GM18498 (cell line): ENCODE data around the gene TRIP13.
A peak's percentile ranks its signal among the peaks of the same experiment; 100 is the strongest.
"Not testable (repeated sequence)": the region's sequence is repeated elsewhere in the genome, so short reads cannot be mapped to it uniquely, and the experiment has no call there.

Experiments
- ATAC-seq: cut with Tn5 transposase; IDR thresholded peaks from one replicate; pipeline ENCODE4 v1.9.1; 2021; ENCODE audit warnings: mild to moderate bottlenecking, moderate library complexity; ENCODE audit not compliant: unreplicated experiment

The TRIP13 gene

DNA sequence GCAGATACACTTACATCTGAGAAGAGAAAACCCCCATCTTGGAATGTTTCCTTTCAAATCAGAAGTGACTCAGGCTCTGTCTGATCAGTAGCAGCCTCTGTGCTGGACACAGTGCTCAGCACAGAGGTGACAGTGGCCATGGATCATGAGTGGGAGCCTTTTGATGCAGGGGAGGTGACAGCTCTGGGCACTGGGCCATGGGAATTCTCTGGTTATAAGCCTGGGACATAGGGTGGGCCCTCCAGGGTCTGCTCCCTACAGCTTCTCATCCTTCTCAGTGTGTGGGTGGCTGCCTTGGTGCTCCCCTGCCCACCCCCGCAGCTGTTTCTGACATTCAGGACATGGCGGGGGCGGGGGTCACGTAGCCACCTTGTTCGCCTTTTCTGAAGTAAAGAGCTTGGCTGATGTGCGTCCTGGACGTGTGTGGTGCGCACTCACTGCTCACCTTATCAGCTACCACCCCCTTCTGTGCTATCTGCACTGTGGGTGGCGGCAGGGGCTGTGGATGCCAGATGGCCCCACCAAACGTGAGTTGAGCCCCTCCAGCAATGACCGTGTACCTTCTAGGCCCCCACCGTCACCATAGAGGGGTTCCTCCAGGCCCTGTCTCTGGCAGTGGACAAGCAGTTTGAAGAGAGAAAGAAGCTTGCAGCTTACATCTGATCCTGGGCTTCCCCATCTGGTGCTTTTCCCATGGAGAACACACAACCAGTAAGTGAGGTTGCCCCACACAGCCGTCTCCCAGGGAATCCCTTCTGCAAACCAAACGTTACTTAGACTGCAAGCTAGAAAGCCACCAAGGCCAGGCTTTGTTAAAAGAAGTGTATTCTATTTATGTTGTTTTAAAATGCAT is 24.0 kb downstream of the TRIP13 start:
- ATAC-seq: no peak

DNA sequence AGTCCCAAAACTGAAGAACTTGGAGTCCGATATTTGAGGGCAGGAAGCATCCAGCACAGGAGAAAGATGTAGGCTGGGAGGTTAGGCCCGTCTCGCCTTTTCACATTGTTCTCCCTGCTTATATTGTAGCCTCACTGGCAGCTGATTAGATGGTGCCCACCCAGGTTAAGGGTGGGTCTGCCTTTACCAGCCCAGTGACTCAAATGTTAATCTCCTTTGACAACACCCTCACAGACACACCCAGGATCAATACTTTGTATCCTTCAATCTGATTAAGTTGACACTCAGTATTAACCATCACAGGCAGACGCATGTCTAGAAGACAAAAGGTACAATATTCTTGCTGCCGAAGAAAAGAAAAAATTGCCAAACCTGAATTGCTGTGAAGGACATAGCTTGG is 26.0 kb downstream of the TRIP13 start:
- not testable (repeated sequence) for ATAC-seq

DNA sequence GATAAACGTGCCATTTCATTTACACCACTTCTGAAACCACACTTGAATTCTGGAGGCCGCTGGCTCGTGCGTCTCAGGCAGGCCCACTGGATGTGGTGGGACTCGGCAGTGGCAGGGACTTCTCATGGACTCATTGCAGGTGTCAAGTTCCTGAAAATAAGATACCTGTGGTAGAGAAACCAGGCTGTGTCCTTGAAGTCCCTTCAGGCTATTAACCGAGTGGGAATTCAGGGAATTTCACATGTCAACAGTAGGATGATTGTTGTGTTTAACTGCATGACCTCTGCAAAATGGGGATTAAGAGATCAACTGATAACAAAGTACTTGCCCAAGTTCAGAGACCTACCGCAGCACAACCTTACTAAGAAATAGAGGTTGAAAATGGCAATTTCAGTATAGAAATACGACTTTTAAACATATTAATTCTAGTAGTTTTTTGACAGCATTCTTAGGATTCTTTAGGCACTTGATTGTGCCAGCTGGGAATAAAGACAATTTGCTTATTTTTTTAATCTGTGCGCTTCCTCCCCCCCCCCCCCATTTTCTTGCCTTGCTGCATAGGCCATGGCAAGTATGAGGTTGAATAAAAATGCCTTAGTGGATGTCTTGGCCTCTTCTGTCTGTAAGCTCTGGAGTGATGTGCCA is 26.8 kb downstream of the TRIP13 start:
- ATAC-seq: no peak

DNA sequence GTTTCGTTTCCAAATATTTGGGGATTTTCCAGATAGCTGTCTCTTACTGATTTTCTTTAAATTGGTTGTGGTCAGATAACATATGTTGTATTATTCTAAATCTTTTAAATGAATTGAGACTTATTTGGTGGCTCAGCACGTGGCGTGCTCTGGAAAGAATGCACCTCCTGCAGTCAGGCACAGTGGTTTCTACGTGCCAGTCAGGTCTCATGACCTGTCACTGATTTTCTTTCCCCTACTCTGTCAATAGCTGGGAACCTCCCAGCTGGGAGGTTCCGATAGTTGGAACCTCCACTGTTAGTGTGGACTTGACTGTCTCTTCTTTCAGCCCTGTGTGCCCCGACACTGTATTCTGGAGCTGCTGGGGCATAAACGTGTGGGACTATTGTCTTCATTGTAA is 27.6 kb downstream of the TRIP13 start:
- no peak for ATAC-seq

DNA sequence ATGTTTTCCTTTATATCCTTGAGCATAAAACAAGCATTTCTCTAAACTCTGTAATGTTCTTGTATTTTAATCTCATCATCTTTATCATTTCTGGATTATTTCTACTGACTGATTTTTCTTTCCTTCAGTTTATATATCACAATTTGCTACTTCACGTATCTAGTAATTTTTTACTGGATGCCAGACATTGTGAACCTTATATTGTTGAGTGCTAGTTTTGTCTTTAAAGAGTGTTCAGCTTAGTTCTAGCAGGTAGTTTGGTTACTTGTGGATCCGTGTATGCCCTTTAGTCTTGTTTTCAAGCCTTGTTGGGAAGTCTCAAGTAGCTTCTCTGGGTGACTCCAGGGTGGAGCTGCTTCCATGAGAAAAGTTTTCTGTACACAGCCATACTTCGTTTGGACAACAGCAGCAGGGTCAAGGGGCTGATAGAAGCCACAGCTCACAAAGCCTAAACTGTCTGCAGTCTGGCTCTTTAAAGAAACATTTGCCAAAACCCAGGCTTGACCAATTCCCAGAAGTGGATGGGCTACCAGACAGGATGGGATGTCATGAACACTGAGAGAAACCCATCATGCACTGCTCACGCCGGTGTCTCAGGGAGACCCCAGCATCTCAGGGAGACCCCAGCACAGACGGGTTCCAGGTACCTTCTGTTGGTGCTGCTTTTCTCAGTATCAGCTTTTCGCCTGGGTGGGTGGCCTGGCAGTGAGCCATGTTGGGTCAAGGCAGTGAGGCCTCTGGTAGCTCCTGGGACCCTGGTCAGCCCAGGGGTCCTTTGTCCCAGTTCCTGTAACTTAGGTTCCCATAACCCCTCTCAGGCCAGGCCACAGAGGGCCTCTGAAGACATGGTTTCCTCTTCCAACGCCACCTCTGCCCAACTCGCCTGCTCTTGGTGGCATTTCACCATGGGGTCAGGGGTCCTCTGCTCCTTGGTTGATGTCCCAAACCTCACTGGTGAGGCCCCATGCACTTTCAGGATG is 29.1 kb downstream of the TRIP13 start:
- ATAC-seq: no peak

DNA sequence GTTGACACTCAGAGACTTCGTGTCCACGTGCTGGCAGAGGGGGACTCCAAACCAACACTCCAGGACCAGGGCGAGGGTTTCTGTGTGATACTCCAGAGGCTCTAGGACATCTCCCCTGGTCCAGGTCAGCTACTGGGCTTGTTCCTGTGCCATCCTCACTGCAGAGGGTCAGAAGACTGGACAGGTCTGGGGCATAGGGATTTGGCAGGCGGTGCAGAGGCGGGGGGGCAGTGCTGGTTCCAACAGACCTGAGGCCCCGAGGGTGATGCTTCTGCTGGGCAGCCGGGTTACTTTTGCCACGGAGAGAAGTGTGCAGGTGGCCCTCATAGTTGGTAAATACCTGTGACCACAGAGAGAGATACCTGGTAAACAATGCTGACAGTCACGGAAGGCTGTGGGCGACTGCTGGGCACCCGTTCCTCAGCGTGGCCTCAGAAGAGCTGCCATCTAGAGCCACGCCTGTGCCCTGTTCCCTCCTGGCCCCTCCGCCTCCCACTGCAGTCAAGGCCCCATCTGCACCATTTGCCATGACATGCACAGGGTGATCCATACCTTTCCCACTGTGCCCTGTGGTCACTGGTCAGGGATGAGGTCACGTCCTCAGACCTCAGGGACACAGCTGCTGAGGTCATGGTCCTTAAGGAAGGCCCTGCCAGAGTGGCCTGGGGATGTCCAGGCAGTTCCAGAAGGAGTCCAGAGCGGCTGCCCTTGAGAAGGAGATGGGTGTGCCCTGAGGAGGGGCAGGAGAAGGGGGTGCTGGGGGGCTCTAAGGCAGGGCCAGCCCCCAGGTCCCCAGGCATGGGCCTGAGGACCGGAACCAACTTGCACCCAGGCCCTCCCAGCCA is 30.0 kb downstream of the TRIP13 start:
- ATAC-seq: no peak

DNA sequence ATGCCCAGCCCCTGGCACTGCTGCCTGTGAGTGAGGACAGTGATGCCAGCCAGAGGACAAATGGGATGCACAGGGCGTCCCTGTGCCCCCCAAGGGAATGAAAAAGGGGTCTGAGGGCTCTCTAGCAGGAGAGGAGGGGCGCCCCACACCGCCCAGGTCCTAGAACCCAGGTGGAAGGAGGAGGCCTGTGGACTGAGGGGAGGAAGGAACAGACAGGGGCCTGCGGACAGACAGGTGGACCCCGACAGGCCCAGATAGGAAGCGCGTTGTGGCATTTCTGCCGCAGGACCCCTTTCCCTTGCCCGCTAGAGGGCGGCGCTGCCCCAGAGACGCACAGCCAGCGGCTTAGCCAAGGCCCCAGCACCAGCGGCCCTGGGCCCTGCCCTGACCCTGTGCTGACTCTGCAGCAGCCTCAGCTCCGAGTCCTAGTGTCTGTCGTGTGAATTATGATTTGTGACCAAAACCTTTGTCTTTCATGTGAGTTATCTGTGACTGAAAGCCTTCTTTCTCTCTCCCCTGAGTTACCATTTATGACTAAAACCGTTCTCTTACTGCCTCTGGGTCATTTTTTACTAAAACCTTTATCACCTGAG is 30.7 kb downstream of the TRIP13 start:
- ATAC-seq: peak; percentile 81

DNA sequence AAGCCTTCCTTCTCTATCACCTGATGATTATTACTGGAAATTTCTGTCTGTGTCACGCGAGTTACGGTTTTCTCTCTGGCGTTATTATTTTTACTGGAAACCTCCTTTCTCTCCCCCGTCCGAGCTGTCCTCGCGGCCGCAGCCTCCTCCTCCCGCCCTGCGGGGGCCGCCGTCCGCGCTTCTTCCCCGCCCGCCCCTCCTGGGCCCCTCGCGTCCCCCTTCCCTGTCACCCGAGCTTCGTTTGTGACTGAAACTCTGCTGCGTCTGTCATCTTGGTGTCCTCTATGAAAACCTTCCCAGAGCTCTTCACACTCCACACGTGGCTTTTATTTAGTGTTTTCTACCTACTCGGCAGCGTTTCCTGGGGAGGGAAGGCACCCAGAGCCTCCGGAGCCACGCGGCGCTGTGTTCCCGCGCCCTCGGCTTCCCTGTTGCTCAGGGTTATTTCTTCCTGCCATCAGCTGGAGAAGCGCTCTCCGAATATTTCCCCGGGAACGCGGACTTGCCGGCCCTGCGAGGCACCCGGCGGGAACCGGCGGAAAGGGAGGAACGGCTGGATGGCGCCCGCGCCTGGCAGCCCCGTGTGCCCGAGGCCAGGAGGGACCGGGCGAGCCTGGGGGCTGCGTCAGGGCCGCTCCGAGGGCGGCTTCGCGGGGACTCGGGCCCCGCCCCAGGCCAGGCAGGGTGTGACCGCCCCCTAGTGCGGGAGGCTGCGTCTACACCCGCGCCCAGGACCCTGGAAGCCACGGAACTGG is 33.9 kb downstream of the TRIP13 start:
- ATAC-seq: no peak

DNA sequence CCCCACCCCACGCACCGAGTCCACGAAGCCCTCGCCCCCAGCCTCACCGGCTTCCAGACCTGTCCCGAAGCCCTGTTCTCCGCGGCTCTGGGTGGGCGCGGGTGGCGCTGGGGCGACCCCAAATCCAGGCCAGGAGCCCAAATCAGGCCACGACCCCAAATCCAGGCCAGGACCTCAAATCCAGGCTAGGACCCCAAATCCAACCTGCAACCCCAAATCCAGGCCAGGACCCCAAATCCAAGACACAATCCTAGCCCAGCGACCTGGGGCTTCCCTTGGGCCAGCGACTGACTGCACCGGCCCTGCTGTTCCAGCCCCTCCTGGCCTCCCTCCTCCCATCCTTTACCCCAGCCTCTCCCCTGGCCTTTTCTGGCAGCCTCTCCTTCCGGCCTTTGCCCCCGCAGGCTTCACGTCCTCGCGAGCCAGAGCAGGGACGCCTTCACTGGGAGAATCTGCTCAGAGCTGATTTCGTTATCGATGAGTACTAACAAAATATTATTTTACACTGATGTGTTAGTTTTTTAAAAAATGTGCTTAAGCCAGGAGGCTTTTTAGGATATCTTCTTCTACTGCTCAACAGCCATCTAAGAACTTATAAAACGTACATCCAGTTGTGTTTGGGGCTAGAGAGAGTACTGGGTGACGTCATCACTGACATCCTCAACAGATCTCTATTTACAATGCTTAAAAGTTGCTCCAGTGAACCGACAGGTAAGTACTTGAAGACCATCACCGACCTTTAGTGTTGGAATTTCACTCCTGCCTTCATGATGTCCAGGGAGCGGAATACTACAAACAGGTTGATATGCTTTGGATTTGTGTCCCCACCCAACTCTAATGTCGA is 34.7 kb downstream of the TRIP13 start:
- ATAC-seq: no peak

DNA sequence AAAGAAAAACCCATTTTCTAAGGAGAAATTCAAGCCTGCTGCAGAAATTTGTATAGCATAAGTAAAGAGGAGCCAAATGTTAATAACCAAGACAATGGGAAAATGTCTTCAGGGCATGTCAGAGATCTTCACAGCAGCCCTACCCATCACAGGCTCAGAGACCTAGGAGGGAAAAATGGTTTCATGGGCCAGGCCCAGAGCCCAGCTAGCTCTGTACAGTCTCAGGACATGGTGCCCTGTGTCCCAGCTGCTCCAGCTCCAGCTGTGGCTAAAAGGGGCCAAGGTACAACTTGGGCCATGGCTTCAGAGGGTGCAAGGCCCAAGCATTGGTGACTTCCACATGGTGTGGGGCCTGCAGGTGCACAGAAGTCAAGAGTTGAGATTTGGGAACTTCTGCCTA is 36.5 kb downstream of the TRIP13 start:
- not testable (repeated sequence) for ATAC-seq

DNA sequence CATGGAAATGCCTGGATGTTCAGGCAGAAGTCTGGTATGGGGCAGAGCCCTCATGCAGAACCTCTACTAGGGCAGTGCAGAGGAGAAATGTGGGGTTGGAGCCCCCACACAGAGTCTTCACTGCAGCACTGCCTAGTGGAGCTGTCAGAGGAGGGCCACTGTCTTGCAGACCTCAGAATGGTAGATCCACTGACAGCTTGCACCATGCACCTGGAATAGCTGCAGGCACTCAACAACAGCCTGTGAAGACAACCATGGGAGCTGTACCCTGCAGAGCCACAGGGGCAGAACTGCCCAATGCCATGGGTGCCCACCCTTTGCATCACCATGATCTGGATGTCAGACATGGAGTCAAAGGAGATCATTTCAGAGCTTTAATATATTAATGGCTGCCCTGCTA is 36.9 kb downstream of the TRIP13 start:
- no peak for ATAC-seq

DNA sequence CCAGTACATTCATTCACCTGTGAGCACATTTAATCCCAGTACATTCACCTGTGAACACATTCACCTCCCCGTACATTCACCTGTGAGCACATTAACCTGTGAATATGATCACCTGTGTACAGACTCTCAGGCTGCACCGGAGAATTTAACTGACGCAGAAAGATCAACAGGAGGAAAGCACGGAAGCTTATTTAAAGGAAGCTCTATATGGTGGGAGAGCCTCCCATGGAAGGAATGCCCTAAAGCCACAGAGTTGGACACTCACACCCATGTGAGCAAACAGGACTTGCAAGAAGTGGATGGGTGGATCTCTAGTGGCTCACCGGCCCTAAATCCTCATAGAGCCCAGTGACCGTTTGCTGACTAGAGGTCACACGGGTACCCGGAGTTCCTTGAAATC is 38.2 kb downstream of the TRIP13 start:
- no peak for ATAC-seq

DNA sequence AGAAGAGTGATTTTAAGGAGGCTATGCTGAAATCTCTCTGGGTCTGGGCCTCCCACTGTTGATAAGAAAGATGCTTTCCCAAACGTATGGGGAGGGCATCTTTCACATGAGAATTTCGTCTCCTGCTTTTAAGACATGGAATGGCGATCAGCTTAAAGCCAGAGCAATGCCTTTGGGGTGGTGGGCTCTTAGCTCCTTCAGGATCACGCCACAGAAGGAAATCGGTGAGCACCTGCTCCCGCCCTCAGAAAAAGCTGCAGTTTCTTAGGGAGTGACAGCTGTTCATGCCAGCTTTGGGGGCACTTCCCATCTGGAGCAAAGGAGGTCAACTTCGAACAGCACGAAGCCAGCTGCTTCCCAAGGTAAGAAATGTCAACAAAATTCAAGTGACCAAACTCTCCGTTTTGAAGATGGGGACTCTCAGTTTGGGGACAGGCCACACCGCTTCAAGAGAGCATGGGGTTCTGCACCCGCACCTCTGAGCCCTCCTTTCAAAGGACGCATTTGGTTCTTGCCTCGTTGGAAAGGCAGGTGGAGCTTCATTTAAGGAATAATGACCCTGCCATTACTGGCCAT is 39.0 kb downstream of the TRIP13 start:
- ATAC-seq: no peak

DNA sequence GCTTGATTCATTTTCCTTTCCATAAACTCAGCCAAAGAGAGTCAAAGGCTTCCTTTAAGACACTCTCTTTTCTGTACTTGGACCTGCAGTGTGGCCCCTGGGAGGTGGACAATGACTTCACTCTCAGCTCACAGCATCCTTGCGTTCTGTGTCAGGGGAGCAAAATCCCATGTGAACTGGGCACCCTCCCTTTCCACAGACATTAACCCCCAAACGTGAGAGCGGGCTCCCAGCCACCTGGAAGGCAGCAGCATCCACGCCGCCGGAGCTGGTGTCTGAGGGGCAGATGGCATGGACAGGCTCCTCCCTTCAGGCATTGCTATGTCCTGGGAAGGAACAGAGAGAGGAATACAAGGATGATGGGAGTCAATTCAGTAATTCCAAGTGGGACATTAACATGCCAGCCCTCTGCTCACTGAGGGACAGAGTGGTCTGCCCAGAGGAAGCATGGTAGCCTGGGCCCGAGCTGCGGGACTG is 39.5 kb downstream of the TRIP13 start:
- ATAC-seq: no peak

DNA sequence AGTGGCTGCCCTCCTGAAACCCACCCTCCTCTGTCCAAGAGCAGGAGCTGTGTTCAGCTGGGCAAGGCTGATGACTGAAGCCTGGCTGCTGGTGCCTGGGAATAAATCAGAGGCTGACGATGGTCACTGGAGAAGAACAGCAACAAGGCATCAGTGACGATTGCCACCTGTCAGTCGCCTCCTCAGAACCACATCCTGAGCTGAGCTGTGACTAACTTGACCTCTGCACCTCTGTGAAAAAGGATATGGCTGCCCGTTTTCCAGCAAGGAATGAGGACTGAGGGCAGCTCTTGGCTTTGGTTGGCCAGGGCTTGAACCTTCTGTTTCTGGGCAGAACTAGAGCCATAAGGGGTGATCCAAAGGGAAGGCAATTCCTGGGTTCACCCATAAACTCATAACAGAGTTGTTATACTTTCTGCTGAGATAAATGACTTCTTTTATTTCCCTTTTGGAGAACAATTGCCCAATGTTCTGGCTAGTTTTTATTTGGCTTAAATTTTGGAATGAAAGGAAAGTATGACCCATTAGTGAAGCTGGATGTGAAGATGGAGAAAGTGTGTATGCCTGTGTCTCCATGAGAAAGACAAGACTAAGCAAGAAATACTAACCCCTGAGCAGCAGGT is 40.1 kb downstream of the TRIP13 start:
- ATAC-seq: no peak

DNA sequence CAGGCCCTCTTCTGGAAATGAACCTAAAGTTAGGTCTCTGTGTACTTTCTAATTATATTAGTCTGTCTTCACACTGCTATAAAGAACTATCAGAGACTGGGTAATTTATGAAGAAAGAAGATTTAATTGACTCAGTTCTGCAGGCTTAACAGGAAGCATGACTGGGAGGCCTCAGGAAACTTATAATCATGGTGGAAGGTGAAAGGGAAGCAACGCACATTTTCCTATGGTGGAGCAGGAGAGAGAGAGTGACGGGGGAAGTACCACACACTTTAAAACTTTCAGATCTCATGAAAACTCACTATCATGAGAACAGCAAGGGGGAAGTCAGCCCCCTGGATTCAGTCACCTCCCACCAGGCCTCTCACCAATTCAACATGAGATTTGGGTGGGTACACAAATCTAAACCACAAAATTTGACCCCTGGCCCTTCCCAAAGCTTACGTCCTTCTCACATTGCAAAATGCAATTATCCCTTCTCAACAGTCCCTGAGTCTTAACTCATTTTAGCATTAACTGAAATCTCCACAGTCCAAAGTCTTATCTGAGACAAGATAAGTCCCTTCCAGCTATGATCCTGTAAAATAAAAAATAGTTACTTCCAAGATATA is 40.7 kb downstream of the TRIP13 start:
- ATAC-seq: no peak

DNA sequence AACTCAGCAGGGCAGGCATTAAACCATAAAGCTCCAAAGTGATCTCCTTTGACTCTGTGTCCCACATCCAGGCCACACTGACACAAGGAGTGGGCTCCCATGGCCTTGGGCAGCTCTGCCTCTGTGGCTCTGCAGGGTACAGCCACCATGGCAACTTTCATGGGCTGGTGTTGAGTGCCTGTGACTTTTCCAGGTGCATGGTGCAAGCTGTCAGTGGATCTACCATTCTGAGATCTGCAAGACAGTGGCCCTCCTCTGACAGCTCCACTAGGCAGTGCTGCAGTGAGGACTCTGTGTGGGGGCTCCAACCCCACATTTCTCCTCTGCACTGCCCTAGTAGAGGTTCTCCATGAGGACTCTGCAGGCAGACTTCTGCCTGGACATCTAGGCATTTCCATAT is 41.3 kb downstream of the TRIP13 start:
- not testable (repeated sequence) for ATAC-seq
